PC-3 (cell line): ENCODE data around the gene MID1. TPM values are rescaled to one million over a fixed set of nuclear protein-coding genes. Genes with fewer than 3 reads are reported as not detected.

Experiments used
- ATAC-seq: fragments of 200-7000 bp; cut with Tn5 transposase; 2 replicates; pipeline ENCODE4 v1.9.1; 2020; ENCODE audit warnings: mild to moderate bottlenecking, moderate library complexity
- BruUV-seq: library from RNA; stranded (reverse); fragments of 400-500 nt; replicated peaks from 2 replicates; lab custom pipeline; 2021; lab: Mats Ljungman, UMichigan
- CTCF ChIA-PET: fragments of 300-600 bp; sonication (Branson Sonifier 250); formaldehyde crosslinking; loops from one replicate; lab custom pipeline; 2022; ENCODE audit warnings: antibody characterized with exemption; lab: Charles Lee
- POLR2A ChIA-PET: fragments of 300-600 bp; sonication (Branson Sonifier 250); formaldehyde crosslinking; loops from one replicate; lab custom pipeline; 2022; ENCODE audit warnings: antibody characterized with exemption; ENCODE audit not compliant: unreplicated experiment; lab: Charles Lee
- DNase-seq: peaks from one replicate; pipeline ENCODE4 v3.0.0-alpha.2; 2015
- H2AFZ ChIP-seq: fragments of 300-600 bp; sonication (generic); 2 replicates; pipeline ENCODE4 v1.6.0; 2016; ENCODE audit warnings: antibody characterized with exemption, low read length
- H3F3A ChIP-seq: fragments of 300-600 bp; sonication (generic); one replicate; pipeline ENCODE4 v1.6.0; 2017; ENCODE audit warnings: antibody characterized with exemption, low read length, control low read depth, mild to moderate bottlenecking; ENCODE audit not compliant: unreplicated experiment
- H3K27ac ChIP-seq: fragments of 300-600 bp; sonication (generic); 2 replicates; pipeline ENCODE4 v1.5.1; 2016; ENCODE audit warnings: mild to moderate bottlenecking, low read length
- H3K27me3 ChIP-seq: fragments of 300-600 bp; sonication (generic); 2 replicates; pipeline ENCODE4 v1.6.1; 2016; ENCODE audit warnings: low read length, mixed read lengths
- H3K36me3 ChIP-seq: fragments of 300-600 bp; sonication (generic); 2 replicates; pipeline ENCODE4 v1.6.1; 2016; ENCODE audit warnings: low read depth, mixed run types, low read length, mixed read lengths
- H3K4me1 ChIP-seq: fragments of 300-600 bp; sonication (generic); 2 replicates; pipeline ENCODE4 v1.5.1; 2016; ENCODE audit warnings: low read length; ENCODE audit not compliant: insufficient read depth
- H3K4me2 ChIP-seq: fragments of 300-600 bp; sonication (generic); 2 replicates; pipeline ENCODE4 v1.6.0; 2016; ENCODE audit warnings: low read length
- H3K4me3 ChIP-seq: fragments of 300-600 bp; sonication (generic); 2 replicates; pipeline ENCODE4 v1.5.1; 2016; ENCODE audit warnings: mild to moderate bottlenecking, low read length, mixed read lengths
- H3K79me2 ChIP-seq: fragments of 300-600 bp; sonication (generic); 2 replicates; pipeline ENCODE4 v1.6.1; 2017; ENCODE audit warnings: low read length, mixed read lengths
- H3K9ac ChIP-seq: fragments of 300-600 bp; sonication (generic); 2 replicates; pipeline ENCODE4 v1.6.0; 2016; ENCODE audit warnings: mild to moderate bottlenecking, low read length
- H3K9me2 ChIP-seq: fragments of 300-600 bp; sonication (generic); replicated peaks from 2 replicates; pipeline ENCODE4 v1.6.1; 2016; ENCODE audit warnings: mixed run types, low read length, mixed read lengths
- H3K9me3 ChIP-seq: fragments of 300-600 bp; sonication (generic); 2 replicates; pipeline ENCODE4 v1.6.1; 2016; ENCODE audit warnings: low read length, mixed read lengths
- H4K20me1 ChIP-seq: fragments of 300-600 bp; sonication (generic); 2 replicates; pipeline ENCODE4 v1.6.1; 2016; ENCODE audit warnings: low read length, mixed read lengths
- EZH2 ChIP-seq: fragments of 300-600 bp; sonication (generic); IDR thresholded peaks from one replicate; pipeline ENCODE4 v1.6.1; 2017; ENCODE audit warnings: antibody characterized with exemption, mild to moderate bottlenecking, low read length; ENCODE audit not compliant: unreplicated experiment
- EZH2phosphoT487 ChIP-seq: fragments of 300-600 bp; sonication (generic); IDR thresholded peaks from 2 replicates; pipeline ENCODE4 v1.6.1; 2018; ENCODE audit warnings: mild to moderate bottlenecking, antibody characterized with exemption, low read length, borderline replicate concordance
- intact Hi-C: fragments of 100-400 bp; cut with micrococcal nuclease; formaldehyde crosslinking; loops from 2 replicates; pipeline ENCODE4 v1.9.0; 2023
- total RNA-seq: library from RNA; depleted of rRNA; stranded (reverse); fragments of >200 nt; gene quantifications from 2 replicates; pipeline ENCODE4 v1.2.3, GENCODE V29; 2014
- TF ChIP-seq, protein P1 (sequence below): fragments of 300-600 bp; sonication (generic); conservative IDR thresholded peaks from 2 replicates; pipeline ENCODE4 v1.5.1; 2017; ENCODE audit warnings: antibody characterized with exemption, low read depth, mild to moderate bottlenecking, low read length

Gene MID1
- total RNA-seq, 1 experiment from 2014 or later: 21.9 TPM

DNA sequence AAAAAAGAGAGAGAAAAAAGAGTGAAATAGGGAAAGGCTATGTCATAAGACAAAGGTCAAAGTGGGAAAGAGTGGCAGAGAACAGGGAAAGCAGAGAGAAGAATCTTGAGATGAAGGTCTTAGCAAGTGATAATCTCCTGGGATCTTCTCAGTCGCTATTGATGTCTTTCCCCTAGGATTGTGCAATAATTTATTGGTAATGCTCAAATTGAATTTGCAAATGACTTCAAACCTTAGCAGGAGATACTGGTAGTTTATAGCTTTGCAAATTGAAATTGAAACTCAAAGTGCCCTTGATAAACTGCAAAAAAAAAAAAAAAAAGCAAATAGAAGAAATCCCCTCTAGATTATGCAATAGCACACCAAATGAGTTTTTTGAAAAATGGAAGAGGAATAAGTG, 45.7 kb upstream of the MID1 start:
- Histone ChIP-seq H3K79me2 (no peaks in the 10 kb centered on the region), H3K9ac (no peak overlapping the region), H3K9me3 (no peaks in the 10 kb centered on the region), H3K4me3 (no peak overlapping the region), H3K9me2 (no peaks in the 10 kb centered on the region), H4K20me1 (no peaks in the 10 kb centered on the region), H3K27me3 (no peaks in the 10 kb centered on the region), H3K36me3 (no peaks in the 10 kb centered on the region), H3F3A (no peaks in the 10 kb centered on the region), H2AFZ (no peak overlapping the region), H3K4me1 (no peaks in the 10 kb centered on the region), H3K27ac (no peak overlapping the region), H3K4me2 (no peak overlapping the region)
- ChIA-PET POLR2A (no interaction called here), CTCF (no interaction called here)
- DNase-seq (no peak), ATAC-seq (no peak)
- intact Hi-C loops: no loop called here
- no peak for TF ChIP-seq EZH2phosphoT487
- TF ChIP-seq, protein P1, sequence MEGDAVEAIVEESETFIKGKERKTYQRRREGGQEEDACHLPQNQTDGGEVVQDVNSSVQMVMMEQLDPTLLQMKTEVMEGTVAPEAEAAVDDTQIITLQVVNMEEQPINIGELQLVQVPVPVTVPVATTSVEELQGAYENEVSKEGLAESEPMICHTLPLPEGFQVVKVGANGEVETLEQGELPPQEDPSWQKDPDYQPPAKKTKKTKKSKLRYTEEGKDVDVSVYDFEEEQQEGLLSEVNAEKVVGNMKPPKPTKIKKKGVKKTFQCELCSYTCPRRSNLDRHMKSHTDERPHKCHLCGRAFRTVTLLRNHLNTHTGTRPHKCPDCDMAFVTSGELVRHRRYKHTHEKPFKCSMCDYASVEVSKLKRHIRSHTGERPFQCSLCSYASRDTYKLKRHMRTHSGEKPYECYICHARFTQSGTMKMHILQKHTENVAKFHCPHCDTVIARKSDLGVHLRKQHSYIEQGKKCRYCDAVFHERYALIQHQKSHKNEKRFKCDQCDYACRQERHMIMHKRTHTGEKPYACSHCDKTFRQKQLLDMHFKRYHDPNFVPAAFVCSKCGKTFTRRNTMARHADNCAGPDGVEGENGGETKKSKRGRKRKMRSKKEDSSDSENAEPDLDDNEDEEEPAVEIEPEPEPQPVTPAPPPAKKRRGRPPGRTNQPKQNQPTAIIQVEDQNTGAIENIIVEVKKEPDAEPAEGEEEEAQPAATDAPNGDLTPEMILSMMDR: no peak
- no peak for TF ChIP-seq EZH2
- BruUV-seq: no TSS peak

DNA sequence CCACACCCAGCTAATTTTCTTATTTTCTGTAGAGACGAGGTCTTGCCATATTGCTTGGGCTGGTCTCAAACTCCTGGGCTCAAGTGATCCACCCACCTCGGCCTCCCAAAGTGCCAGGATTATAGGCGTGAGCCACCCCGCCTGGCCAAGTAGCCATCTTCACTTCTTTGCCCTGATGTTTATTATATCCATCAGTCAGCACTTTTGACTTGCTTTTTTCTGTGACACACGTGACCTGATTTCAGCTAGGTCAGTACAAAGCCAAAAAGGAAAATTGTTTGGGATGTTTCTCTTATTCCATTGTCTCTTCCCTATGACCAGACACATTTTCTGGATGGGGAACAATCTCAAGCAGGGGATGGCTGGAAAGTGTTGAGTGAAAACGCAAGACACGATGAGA, 45.3 kb upstream of the MID1 start:
- Histone ChIP-seq H3K27ac (no peak overlapping the region), H3K4me3 (no peak overlapping the region), H3K9me3 (no peaks in the 10 kb centered on the region), H3F3A (no peaks in the 10 kb centered on the region), H3K79me2 (no peaks in the 10 kb centered on the region), H2AFZ (no peak overlapping the region), H3K4me2 (no peak overlapping the region), H4K20me1 (no peaks in the 10 kb centered on the region), H3K9me2 (no peaks in the 10 kb centered on the region), H3K9ac (no peak overlapping the region), H3K27me3 (no peaks in the 10 kb centered on the region), H3K36me3 (no peaks in the 10 kb centered on the region), H3K4me1 (no peaks in the 10 kb centered on the region)
- POLR2A ChIA-PET: no interaction called here
- DNase-seq: no peak
- CTCF ChIA-PET: no interaction called here
- ATAC-seq: no peak
- intact Hi-C loops: no loop called here
- no peak for TF ChIP-seq EZH2
- TF ChIP-seq, protein P1: no peak
- no peak for TF ChIP-seq EZH2phosphoT487
- BruUV-seq: no TSS peak

DNA sequence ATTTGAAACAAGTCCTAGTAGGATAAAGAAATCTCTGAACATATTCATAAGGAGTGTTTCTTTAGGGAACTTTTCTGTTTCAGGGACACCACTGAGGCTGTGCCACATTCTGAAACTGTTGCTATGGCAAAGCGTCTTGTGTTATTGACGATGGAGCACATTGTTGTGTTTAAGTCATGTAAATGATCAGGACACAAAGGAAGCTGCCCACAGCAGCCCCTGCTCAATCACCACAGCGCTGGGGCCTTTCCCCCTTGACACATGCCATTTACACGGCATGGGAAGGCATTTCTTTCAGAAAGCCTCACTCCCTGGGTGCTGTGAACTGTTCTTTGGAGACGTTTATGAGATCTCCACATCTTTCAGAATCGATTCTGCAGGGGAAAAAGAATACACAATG, 39.8 kb upstream of the MID1 start:
- ChIA-PET POLR2A (no interaction called here), CTCF (no interaction called here)
- Histone ChIP-seq H3F3A (no peaks in the 10 kb centered on the region), H3K27ac (no peak overlapping the region), H3K4me3 (no peak overlapping the region), H3K9me3 (no peaks in the 10 kb centered on the region), H4K20me1 (no peaks in the 10 kb centered on the region), H3K36me3 (no peaks in the 10 kb centered on the region), H2AFZ (no peak overlapping the region), H3K79me2 (no peaks in the 10 kb centered on the region), H3K4me2 (no peak overlapping the region), H3K27me3 (no peaks in the 10 kb centered on the region), H3K4me1 (no peaks in the 10 kb centered on the region), H3K9ac (no peak overlapping the region), H3K9me2 (no peaks in the 10 kb centered on the region)
- intact Hi-C loops: no loop called here
- ATAC-seq: no peak
- BruUV-seq: no TSS peak
- TF ChIP-seq, protein P1: no peak
- TF ChIP-seq EZH2 (no peak), EZH2phosphoT487 (no peak)
- DNase-seq: no peak
